Activated B cell treated with CpG ODN at 0.5 μM for 24 hours (primary cell): ENCODE measurements around the gene SLC2A8. TPM values are rescaled to one million over a fixed set of nuclear protein-coding genes. Genes with fewer than 3 reads are reported as not detected.

Experiments
- ATAC-seq: fragments of 200-7000 bp; cut with Tn5 transposase; one replicate; pipeline ENCODE4 v1.10.0; 2021; ENCODE audit warnings: low read depth, mild to moderate bottlenecking, moderate library complexity
- CTCF ChIA-PET: fragments of 350-600 bp; sonication (Branson Sonifier 250); formaldehyde crosslinking; loops from one replicate; lab custom pipeline; 2021; ENCODE audit warnings: antibody characterized with exemption; lab: Charles Lee
- POLR2A ChIA-PET: fragments of 350-600 bp; sonication (Branson Sonifier 250); formaldehyde crosslinking; loops from one replicate; lab custom pipeline; 2021; ENCODE audit warnings: antibody characterized with exemption; lab: Charles Lee
- DNase-seq: peaks from one replicate; pipeline ENCODE4 v3.0.0; 2022
- H3K27ac Mint-ChIP-seq: one replicate; pipeline ENCODE4 v1.8.0; 2020; ENCODE audit warnings: mixed read lengths
- H3K27me3 Mint-ChIP-seq: one replicate; pipeline ENCODE4 v1.8.0; 2021; ENCODE audit warnings: mixed read lengths
- H3K36me3 Mint-ChIP-seq: one replicate; pipeline ENCODE4 v1.8.0; 2021; ENCODE audit warnings: low read depth, mixed read lengths
- H3K4me1 Mint-ChIP-seq: one replicate; pipeline ENCODE4 v1.8.0; 2021; ENCODE audit warnings: mixed read lengths
- H3K4me3 Mint-ChIP-seq: one replicate; pipeline ENCODE4 v1.8.0; 2020; ENCODE audit warnings: mild to moderate bottlenecking, mixed read lengths
- H3K9me3 Mint-ChIP-seq: one replicate; pipeline ENCODE4 v1.8.0; 2020; ENCODE audit warnings: mixed read lengths
- CTCF ChIP-seq: fragments of 200-600 bp; IDR thresholded peaks from one replicate; pipeline ENCODE4 v1.8.0; 2022; ENCODE audit warnings: antibody characterized with exemption, mild to moderate bottlenecking
- intact Hi-C: fragments of 100-400 bp; cut with micrococcal nuclease; formaldehyde crosslinking; loops from one replicate; pipeline ENCODE4 v1.15.1; 2024
- total RNA-seq: library from RNA; stranded (reverse); gene quantifications from 2 replicates; pipeline ENCODE4 v1.2.3, GENCODE V29; 2022

Gene SLC2A8
- total RNA-seq, 1 donor from 2014 or later, result 17.1 TPM

GRCh38 chr9:127457191-127457878, 60.4 kb downstream of the SLC2A8 start:
- Mint-ChIP-seq H3K9me3 (no peaks in the 10 kb centered on the region), H3K27me3 (no peaks in the 10 kb centered on the region), H3K4me3 (no peak overlapping the region), H3K4me1 (peaks cover 19% of the 10 kb centered on the region), H3K36me3 (peaks cover 45% of the 10 kb centered on the region), H3K27ac (peak overlapping the region; percentile 37)
- no peak for DNase-seq
- POLR2A ChIA-PET, result no interaction called here
- CTCF ChIA-PET, result no interaction called here
- intact Hi-C loops, result no loop called here
- TF ChIP-seq CTCF, result no peak
- ATAC-seq, result no peak

Other genes starting within 250 kb of the SLC2A8 start
- 4.0 and 10.4 TPM in 2 replicates for gene GARNL3, start 132.4 kb upstream of the SLC2A8 start, total RNA-seq
- 13.5 and 14.0 TPM in 2 replicates for gene ZNF79, start 27.2 kb downstream of the SLC2A8 start, total RNA-seq
- gene RPL12, start 54.2 kb downstream of the SLC2A8 start, total RNA-seq, result 2,278 and 2,307 TPM in 2 replicates
- 19.4 and 23.9 TPM in 2 replicates for gene LRSAM1, start 54.3 kb downstream of the SLC2A8 start, total RNA-seq
- gene STXBP1, start 215.1 kb downstream of the SLC2A8 start, total RNA-seq, result 0.20 and 0.73 TPM in 2 replicates